Panc1 (cell line): ENCODE results near the gene RALA. TPM values are rescaled to one million over a fixed set of nuclear protein-coding genes. Genes with fewer than 3 reads are reported as not detected.

ENCODE experiments used
- ATAC-seq: fragments of 200-7000 bp; cut with Tn5 transposase; 2 replicates; pipeline ENCODE4 v1.9.1; 2020; ENCODE audit warnings: mild to moderate bottlenecking, moderate library complexity
- BruUV-seq: library from RNA; stranded (reverse); fragments of 400-500 nt; replicated peaks from 2 replicates; lab custom pipeline; 2021; lab: Mats Ljungman, UMichigan
- CTCF ChIA-PET: fragments of 300-600 bp; sonication (Branson Sonifier 250); formaldehyde crosslinking; loops from one replicate; lab custom pipeline; 2022; ENCODE audit warnings: antibody characterized with exemption; lab: Charles Lee
- POLR2A ChIA-PET: fragments of 300-600 bp; sonication (Branson Sonifier 250); formaldehyde crosslinking; loops from one replicate; lab custom pipeline; 2022; ENCODE audit warnings: antibody characterized with exemption; lab: Charles Lee
- DNase-seq: peaks from one replicate; pipeline ENCODE4 v3.0.0-alpha.2; 2010; ENCODE audit warnings: low read depth, low spot score
- H3K27ac ChIP-seq: 2 replicates; pipeline ENCODE4 v1.5.1; 2011; ENCODE audit warnings: mild to moderate bottlenecking, low read length, inconsistent platforms
- H3K27me3 ChIP-seq: fragments of 200-500 bp; sonication (Bioruptor generic); 2 replicates; pipeline ENCODE4 v1.6.0; 2014; ENCODE audit warnings: low read length, inconsistent platforms; ENCODE audit not compliant: control insufficient read depth, insufficient read depth
- H3K36me3 ChIP-seq: fragments of 200-500 bp; sonication (Bioruptor generic); 2 replicates; pipeline ENCODE4 v1.5.1; 2014; ENCODE audit warnings: inconsistent platforms, mild to moderate bottlenecking, low read length, moderate library complexity; ENCODE audit not compliant: control insufficient read depth, insufficient read depth
- H3K4me1 ChIP-seq: 2 replicates; pipeline ENCODE4 v1.5.1; 2011; ENCODE audit warnings: inconsistent platforms, mild to moderate bottlenecking, low read length, moderate library complexity; ENCODE audit not compliant: control insufficient read depth, insufficient read depth
- H3K4me3 ChIP-seq, 2 experiments: 2 replicates each; pipeline ENCODE4 v1.5.1; 2011 to 2012; ENCODE audit warnings: low read depth in 2 of 2, low read length in 2 of 2, mild to moderate bottlenecking in 2 of 2, inconsistent platforms in 1 of 2, moderate library complexity in 1 of 2
- H3K9me3 ChIP-seq: fragments of 200-500 bp; sonication (Bioruptor generic); 2 replicates; pipeline ENCODE4 v1.5.1; 2014; ENCODE audit warnings: low read depth, mild to moderate bottlenecking, inconsistent platforms, low read length, moderate library complexity; ENCODE audit not compliant: control insufficient read depth, insufficient read depth
- CTCF ChIP-seq: fragments of 450-650 bp; IDR thresholded peaks from 2 replicates; pipeline ENCODE4 v1.5.1; 2017; ENCODE audit warnings: mild to moderate bottlenecking
- POLR2AphosphoS5 ChIP-seq: IDR thresholded peaks from 2 replicates; pipeline ENCODE4 v1.6.1; 2012; ENCODE audit warnings: mild to moderate bottlenecking, low read depth, low read length, moderate library complexity
- REST ChIP-seq, 2 experiments: IDR thresholded peaks; 2 replicates each; pipeline ENCODE4 v1.6.1; 2011 to 2012; ENCODE audit warnings: low read depth in 2 of 2, control low read depth in 1 of 2, low read length in 1 of 2, mild to moderate bottlenecking in 1 of 2, moderate library complexity in 1 of 2; ENCODE audit not compliant: insufficient read depth in 1 of 2
- SIN3A ChIP-seq: IDR thresholded peaks from 2 replicates; pipeline ENCODE4 v1.6.1; 2012; ENCODE audit warnings: low read depth, mild to moderate bottlenecking, low read length, moderate library complexity, borderline replicate concordance; ENCODE audit not compliant: insufficient read depth
- TCF7L2 ChIP-seq: IDR thresholded peaks from 2 replicates; pipeline ENCODE4 v1.6.1; 2011; ENCODE audit warnings: mild to moderate bottlenecking, low read depth, low read length, inconsistent platforms
- in situ Hi-C: cut with HindIII; loops from 2 replicates; pipeline ENCODE4 v1.10.0; 2016; ENCODE audit warnings: low sequenced_read_pairs, low pct_unique_long_range_greater_than_20kb
- intact Hi-C: fragments of 100-400 bp; cut with micrococcal nuclease; formaldehyde crosslinking; loops from one replicate; pipeline ENCODE4 v1.10.0; 2022; ENCODE audit not compliant: unreplicated experiment
- total RNA-seq: library from RNA; stranded (reverse); gene quantifications from one replicate; pipeline ENCODE4 v1.2.1, GENCODE V29; 2021; ENCODE audit not compliant: unreplicated experiment

Gene RALA
- total RNA-seq, 1 experiment from 2014 or later, result 34.3 TPM

GRCh38 chr7:39647816-39648215 is 24.4 kb downstream of the RALA start:
- no TSS peak for BruUV-seq
- DNase-seq (no peak), ATAC-seq (no peak)
- intact Hi-C loops (no loop called here), in situ Hi-C loops (no loop called here)
- Histone ChIP-seq H3K36me3 (no peaks in the 10 kb centered on the region), H3K9me3 (no peaks in the 10 kb centered on the region), H3K4me3 (no peak overlapping the region), H3K27me3 (no peaks in the 10 kb centered on the region), H3K4me1 (peaks cover under 1% of the 10 kb centered on the region; the same call in 1 of the 2 replicates), H3K27ac (no peak overlapping the region)
- CTCF ChIA-PET, result no interaction called here
- POLR2A ChIA-PET, result interaction anchor here (0.7 kb wide), 1 partner anchor 379 kb away, joined by 5 read pairs; no protein-coding TSS in a partner anchor
- no peak for TF ChIP-seq REST (IDR thresholded peaks at IDR 0.05; ENCODE audit: insufficient read depth in 1 of 2, low read depth in 2 of 2, low read length in 1 of 2)
- TF ChIP-seq TCF7L2, result no peak
- TF ChIP-seq SIN3A, result no peak
- TF ChIP-seq CTCF, result no peak
- TF ChIP-seq POLR2AphosphoS5, result no peak

DNA sequence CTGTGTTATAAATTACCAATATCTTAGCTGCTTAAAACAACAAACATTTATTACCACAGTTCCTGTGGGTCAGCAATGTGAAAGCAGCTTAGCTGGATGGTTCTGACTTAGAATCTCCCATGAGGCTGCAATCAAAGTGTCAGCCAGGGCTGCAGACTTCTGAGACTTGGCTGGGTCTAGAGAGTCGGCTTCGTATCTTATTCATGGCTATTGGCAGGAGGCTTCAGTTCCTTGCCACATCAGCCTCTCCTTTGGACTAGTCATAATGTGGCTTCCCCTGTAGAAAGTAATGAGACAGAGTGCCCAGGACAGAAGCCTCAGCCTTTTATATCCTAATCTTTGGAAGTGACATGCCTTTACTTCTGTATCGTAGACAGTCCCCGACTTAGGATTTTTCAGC is 27.3 kb downstream of the RALA start:
- ChIA-PET POLR2A (no interaction called here), CTCF (no interaction called here)
- H3K27ac ChIP-seq, result no peak overlapping the region
- H3K27me3 ChIP-seq, result no peaks in the 10 kb centered on the region
- DNase-seq, result no peak
- no peaks in the 10 kb centered on the region for H3K4me1 ChIP-seq
- peak; percentile 34; the same call in 1 of the 2 replicates for ATAC-seq
- TF ChIP-seq CTCF (no peak), POLR2AphosphoS5 (no peak), TCF7L2 (no peak), SIN3A (no peak), REST (IDR thresholded peaks at IDR 0.05; ENCODE audit: insufficient read depth in 1 of 2, low read depth in 2 of 2, low read length in 1 of 2) (no peak)
- no TSS peak for BruUV-seq
- H3K36me3 ChIP-seq, result no peaks in the 10 kb centered on the region
- no peak overlapping the region for H3K4me3 ChIP-seq
- in situ Hi-C loops (no loop called here), intact Hi-C loops (no loop called here)
- no peaks in the 10 kb centered on the region for H3K9me3 ChIP-seq
